A673 (cell line): ENCODE data around the gene ROPN1. TPM values are rescaled to one million over a fixed set of nuclear protein-coding genes. Genes with fewer than 3 reads are reported as not detected.
A peak's percentile ranks its signal among the peaks of the same experiment; 100 is the strongest.
"Not testable (repeated sequence)": the region's sequence is repeated elsewhere in the genome, so short reads cannot be mapped to it uniquely, and the experiment has no call there.

Experiments
- BruUV-seq: library from RNA; stranded (reverse); fragments of 400-500 nt; replicated peaks from 2 replicates; lab custom pipeline; 2021; lab: Mats Ljungman, UMichigan
- CTCF ChIA-PET: fragments of 300-600 bp; sonication (Branson Sonifier 250); formaldehyde crosslinking; loops from one replicate; lab custom pipeline; 2022; ENCODE audit warnings: antibody characterized with exemption; lab: Charles Lee
- POLR2A ChIA-PET: fragments of 300-600 bp; sonication (Branson Sonifier 250); formaldehyde crosslinking; loops from one replicate; lab custom pipeline; 2022; ENCODE audit warnings: antibody characterized with exemption; ENCODE audit not compliant: low non-redundant PET; lab: Charles Lee
- DNase-seq: peaks from one replicate; pipeline ENCODE4 v3.0.0-alpha.2; 2015; ENCODE audit warnings: low spot score
- H3K27ac ChIP-seq: fragments of 200-600 bp; sonication (generic); 2 replicates; pipeline ENCODE4 v1.5.1; 2016; ENCODE audit warnings: mixed run types, low read depth, mild to moderate bottlenecking, mixed read lengths, antibody characterized with exemption, low read length; ENCODE audit not compliant: poor library complexity, severe bottlenecking
- H3K27me3 ChIP-seq: fragments of 200-600 bp; sonication (generic); replicated peaks from 2 replicates; pipeline ENCODE4 v1.6.1; 2017; ENCODE audit warnings: mixed run types, low read depth, mild to moderate bottlenecking, mixed read lengths, antibody characterized with exemption, low read length; ENCODE audit not compliant: insufficient read depth, poor library complexity
- H3K36me3 ChIP-seq: fragments of 200-600 bp; sonication (generic); 2 replicates; pipeline ENCODE4 v1.6.1; 2016; ENCODE audit warnings: mixed run types, mild to moderate bottlenecking, mixed read lengths, antibody characterized with exemption, low read length; ENCODE audit not compliant: insufficient read depth, poor library complexity, severe bottlenecking
- H3K4me1 ChIP-seq: fragments of 200-600 bp; sonication (generic); 2 replicates; pipeline ENCODE4 v1.6.1; 2017; ENCODE audit warnings: mixed run types, mild to moderate bottlenecking, mixed read lengths, antibody characterized with exemption, low read length; ENCODE audit not compliant: insufficient read depth, poor library complexity, severe bottlenecking
- H3K4me3 ChIP-seq: fragments of 200-600 bp; sonication (generic); 2 replicates; pipeline ENCODE4 v1.5.1; 2016; ENCODE audit warnings: low read depth, mixed run types, mild to moderate bottlenecking, mixed read lengths, low read length; ENCODE audit not compliant: poor library complexity, severe bottlenecking
- H3K9me3 ChIP-seq: fragments of 200-600 bp; sonication (generic); 2 replicates; pipeline ENCODE4 v1.6.1; 2016; ENCODE audit warnings: mixed run types, low read depth, mild to moderate bottlenecking, mixed read lengths, antibody characterized with exemption, low read length; ENCODE audit not compliant: poor library complexity, severe bottlenecking
- EZH2 ChIP-seq: fragments of 200-600 bp; sonication (generic); IDR thresholded peaks from 2 replicates; pipeline ENCODE4 v1.6.1; 2017; ENCODE audit warnings: borderline replicate concordance, low read depth, mild to moderate bottlenecking, mixed read lengths, antibody characterized with exemption, low read length; ENCODE audit not compliant: poor library complexity, severe bottlenecking
- intact Hi-C: fragments of 100-400 bp; cut with micrococcal nuclease; formaldehyde crosslinking; loops from one replicate; pipeline ENCODE4 v1.10.0; 2022; ENCODE audit not compliant: unreplicated experiment
- total RNA-seq: library from RNA; stranded (reverse); gene quantifications from 2 replicates; pipeline ENCODE4 v1.2.3, GENCODE V29; 2021
- TF ChIP-seq, protein P1 (sequence below): fragments of 300-800, 200-600 bp; sonication (generic); conservative IDR thresholded peaks from 2 replicates; pipeline ENCODE4 v1.5.1; 2017; ENCODE audit warnings: low read depth, mild to moderate bottlenecking, antibody characterized with exemption, low read length, moderate library complexity, mixed read lengths

ROPN1 gene
- total RNA-seq, 1 experiment from 2014 or later, result not detected

DNA sequence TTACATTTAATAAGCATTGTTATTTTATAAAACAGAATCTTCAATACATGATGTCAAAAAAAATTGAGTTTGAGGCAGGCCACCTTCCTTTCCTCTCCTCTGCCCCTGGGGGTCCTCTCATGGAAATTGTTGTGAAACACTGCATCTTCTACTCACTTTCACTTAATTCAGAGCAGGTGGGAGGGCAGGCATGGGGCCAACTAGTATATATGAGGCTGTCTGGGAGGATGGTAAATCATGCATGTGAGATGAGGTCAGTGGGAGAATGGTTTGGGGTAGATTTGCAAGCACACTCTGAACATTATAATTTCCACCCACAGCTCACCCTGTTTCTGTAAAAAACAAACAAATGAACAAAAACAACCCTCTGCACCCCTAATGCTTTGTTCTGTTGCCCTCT lies 20.5 kb downstream of the ROPN1 start:
- no TSS peak for BruUV-seq
- Histone ChIP-seq H3K4me3 (no peak overlapping the region), H3K9me3 (no peaks in the 10 kb centered on the region), H3K36me3 (no peaks in the 10 kb centered on the region), H3K27me3 (peaks cover 5% of the 10 kb centered on the region), H3K4me1 (no peaks in the 10 kb centered on the region), H3K27ac (no peak overlapping the region)
- ChIA-PET POLR2A (no interaction called here), CTCF (no interaction called here)
- intact Hi-C loops, result no loop called here
- TF ChIP-seq, protein P1, sequence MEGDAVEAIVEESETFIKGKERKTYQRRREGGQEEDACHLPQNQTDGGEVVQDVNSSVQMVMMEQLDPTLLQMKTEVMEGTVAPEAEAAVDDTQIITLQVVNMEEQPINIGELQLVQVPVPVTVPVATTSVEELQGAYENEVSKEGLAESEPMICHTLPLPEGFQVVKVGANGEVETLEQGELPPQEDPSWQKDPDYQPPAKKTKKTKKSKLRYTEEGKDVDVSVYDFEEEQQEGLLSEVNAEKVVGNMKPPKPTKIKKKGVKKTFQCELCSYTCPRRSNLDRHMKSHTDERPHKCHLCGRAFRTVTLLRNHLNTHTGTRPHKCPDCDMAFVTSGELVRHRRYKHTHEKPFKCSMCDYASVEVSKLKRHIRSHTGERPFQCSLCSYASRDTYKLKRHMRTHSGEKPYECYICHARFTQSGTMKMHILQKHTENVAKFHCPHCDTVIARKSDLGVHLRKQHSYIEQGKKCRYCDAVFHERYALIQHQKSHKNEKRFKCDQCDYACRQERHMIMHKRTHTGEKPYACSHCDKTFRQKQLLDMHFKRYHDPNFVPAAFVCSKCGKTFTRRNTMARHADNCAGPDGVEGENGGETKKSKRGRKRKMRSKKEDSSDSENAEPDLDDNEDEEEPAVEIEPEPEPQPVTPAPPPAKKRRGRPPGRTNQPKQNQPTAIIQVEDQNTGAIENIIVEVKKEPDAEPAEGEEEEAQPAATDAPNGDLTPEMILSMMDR, result no peak
- no peak for TF ChIP-seq EZH2
- DNase-seq, result no peak

DNA sequence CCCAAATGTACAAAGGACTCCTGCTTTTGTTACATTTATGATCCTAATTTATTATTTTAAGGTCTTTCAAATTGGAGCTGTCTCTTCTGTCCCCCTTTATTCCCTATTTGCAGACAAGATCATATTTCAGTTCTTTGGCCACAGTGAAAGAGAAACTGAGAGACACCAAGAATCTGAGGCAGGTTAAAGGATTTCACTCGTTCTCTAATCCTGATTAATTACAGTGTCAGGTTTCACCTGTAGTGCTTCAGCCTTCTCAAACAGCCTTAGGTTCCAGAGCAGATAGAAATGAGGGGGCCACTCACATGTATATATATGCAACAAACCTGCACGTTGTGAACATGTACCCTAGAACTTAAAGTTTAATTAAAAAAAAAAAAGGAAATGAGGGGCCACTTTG lies 24.7 kb downstream of the ROPN1 start:
- BruUV-seq, H3K9me3 ChIP-seq, H3K4me1 ChIP-seq, CTCF ChIA-PET, H3K27me3 ChIP-seq, H3K27ac ChIP-seq, H3K4me3 ChIP-seq, intact Hi-C loops, DNase-seq, H3K36me3 ChIP-seq, POLR2A ChIA-PET: not testable (repeated sequence)

DNA sequence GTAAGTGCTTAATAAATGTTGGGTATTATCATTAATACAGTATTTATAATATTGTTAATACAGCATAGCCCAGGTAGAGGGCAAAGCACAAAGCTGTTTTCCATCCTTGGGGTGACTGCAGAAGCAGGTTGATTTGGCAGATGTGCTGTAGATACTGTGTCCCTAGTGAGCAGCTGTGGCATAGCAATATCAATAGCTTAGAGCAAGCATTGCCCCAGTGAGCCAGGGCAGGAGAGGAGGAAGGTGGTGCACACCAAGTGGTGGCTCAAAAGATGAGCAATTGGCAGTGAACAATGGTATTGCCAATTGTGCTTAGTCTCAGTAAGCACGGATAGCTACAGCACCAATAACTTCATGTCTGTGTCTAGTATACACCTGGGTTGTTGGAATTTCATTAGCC lies 25.1 kb downstream of the ROPN1 start:
- POLR2A ChIA-PET, H3K4me1 ChIP-seq, H3K36me3 ChIP-seq, H3K9me3 ChIP-seq, H3K4me3 ChIP-seq, intact Hi-C loops, H3K27me3 ChIP-seq, DNase-seq, BruUV-seq, H3K27ac ChIP-seq, CTCF ChIA-PET: not testable (repeated sequence)

DNA sequence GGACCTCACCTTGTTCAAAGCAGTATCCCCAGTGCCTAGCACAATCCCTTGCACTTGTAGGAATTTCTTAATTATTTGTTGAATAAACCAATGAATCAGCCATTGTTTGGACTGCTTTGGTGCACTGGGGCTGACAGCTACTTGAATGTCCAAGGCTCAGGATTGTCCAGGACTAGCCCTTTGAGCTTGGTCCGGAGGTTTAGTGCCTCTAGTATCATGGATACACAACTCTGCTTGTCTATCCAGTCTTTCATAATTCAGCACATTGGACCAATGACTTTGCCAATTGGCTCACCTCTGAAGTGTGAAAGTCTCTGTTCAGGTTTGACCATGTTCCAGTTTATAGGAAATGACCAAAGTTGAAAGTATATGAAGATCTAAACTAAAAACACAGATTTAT lies 27.1 kb downstream of the ROPN1 start:
- intact Hi-C loops, BruUV-seq, CTCF ChIA-PET, H3K27me3 ChIP-seq, H3K4me3 ChIP-seq, H3K9me3 ChIP-seq, H3K36me3 ChIP-seq, DNase-seq, H3K4me1 ChIP-seq, H3K27ac ChIP-seq, POLR2A ChIA-PET: not testable (repeated sequence)

DNA sequence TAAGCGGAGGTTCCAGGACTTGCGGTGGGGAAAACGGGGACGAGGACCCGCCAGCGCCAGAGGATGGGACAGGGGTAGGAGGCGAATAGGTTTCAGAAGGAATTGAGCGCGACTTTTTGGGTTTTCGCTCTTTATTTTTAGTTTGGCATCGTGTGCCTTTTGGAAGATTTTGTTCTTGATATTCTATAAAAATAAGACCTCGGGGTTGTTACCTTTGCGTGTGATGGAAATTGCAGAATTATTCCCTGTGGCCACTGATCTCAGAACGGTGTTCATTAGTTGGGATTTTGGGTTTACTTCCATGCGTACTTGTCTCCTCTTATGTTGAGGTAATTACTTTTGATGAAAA lies 30.4 kb downstream of the ROPN1 start:
- TF ChIP-seq EZH2, result no peak
- TF ChIP-seq, protein P1, result no peak
- CTCF ChIA-PET, result interaction anchor here (0.6 to 0.7 kb wide), 3 partner anchors 73 to 241 kb away, joined by 3 to 9 read pairs (median 4); no protein-coding TSS in a partner anchor

More for the DNA sequence above, 30.4 kb downstream of the ROPN1 start:
- Histone ChIP-seq H3K36me3 (peaks cover 2% of the 10 kb centered on the region), H3K27ac (no peak overlapping the region), H3K9me3 (no peaks in the 10 kb centered on the region), H3K27me3 (no peaks in the 10 kb centered on the region), H3K4me1 (peaks cover 14% of the 10 kb centered on the region), H3K4me3 (peak overlapping the region; percentile 78)
- no peak for DNase-seq
- intact Hi-C loops, result no loop called here
- BruUV-seq, result no TSS peak
- POLR2A ChIA-PET, result interaction anchor here (0.6 kb wide), 1 partner anchor 9 kb away, joined by 20 read pairs; no protein-coding TSS in a partner anchor
